GM21360 (cell line): ENCODE results near the gene SLC10A2.
"Not testable (repeated sequence)": the region's sequence is repeated elsewhere in the genome, so short reads cannot be mapped to it uniquely, and the experiment has no call there.

ENCODE experiments used
- ATAC-seq: cut with Tn5 transposase; IDR thresholded peaks from one replicate; pipeline ENCODE4 v1.9.1; 2021; ENCODE audit warnings: mild to moderate bottlenecking, moderate library complexity; ENCODE audit not compliant: unreplicated experiment

Gene SLC10A2, protein sequence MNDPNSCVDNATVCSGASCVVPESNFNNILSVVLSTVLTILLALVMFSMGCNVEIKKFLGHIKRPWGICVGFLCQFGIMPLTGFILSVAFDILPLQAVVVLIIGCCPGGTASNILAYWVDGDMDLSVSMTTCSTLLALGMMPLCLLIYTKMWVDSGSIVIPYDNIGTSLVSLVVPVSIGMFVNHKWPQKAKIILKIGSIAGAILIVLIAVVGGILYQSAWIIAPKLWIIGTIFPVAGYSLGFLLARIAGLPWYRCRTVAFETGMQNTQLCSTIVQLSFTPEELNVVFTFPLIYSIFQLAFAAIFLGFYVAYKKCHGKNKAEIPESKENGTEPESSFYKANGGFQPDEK

DNA sequence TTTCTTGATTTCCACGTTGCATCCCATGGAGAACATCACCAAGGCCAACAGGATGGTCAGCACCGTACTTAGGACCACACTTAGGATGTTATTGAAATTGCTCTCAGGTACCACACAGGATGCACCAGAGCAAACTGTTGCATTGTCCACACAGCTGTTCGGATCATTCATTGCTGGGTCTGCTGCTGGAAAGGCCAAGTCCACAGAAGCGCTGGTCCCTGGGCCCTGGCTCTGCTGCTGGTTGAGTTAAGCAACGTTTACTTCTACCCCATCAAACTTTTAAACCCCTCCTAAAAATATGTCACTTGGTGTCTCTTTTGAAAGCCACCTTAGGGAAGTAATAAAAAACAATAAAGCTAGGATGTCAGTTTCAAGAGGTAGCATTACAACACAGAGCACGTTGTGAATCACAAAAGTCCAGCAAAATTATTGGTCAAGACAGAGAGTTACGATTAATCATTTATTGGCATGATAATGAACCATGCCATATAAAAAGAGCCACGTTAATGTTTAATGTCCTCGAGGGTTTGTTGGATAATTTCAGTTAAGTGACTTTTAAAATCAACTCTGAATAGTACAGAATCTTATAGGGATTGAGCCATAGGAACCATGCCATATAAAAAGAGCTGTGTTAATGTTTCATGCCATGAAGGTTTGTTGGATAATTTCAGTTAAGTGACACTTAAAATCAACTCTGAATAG is at the start of gene SLC10A2:
TSS of gene SLC10A2 (minus strand) at position 339 of the 702 bp plus-strand sequence. CDS start at position 171, 168 bp downstream.
- ATAC-seq = no peak

DNA sequence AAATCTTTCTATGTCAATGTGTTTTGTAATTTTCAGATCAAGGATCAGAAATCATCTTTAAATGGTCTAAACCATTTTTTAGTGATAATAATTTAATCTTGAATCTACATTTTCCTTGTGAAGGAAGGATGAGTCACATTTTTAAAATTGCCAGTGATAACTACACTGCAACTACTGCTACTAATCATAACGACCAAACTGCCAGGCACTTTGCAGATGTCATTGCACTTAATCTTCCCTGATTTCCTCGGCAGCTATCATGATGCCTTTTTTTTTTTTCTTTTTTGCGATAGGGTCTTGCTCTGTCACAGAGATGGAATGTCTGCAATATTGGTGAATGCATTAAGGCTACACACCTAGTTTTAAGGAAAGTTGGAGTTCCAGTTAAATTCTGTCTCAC is 41.4 kb upstream of the SLC10A2 start:
- ATAC-seq = no peak

DNA sequence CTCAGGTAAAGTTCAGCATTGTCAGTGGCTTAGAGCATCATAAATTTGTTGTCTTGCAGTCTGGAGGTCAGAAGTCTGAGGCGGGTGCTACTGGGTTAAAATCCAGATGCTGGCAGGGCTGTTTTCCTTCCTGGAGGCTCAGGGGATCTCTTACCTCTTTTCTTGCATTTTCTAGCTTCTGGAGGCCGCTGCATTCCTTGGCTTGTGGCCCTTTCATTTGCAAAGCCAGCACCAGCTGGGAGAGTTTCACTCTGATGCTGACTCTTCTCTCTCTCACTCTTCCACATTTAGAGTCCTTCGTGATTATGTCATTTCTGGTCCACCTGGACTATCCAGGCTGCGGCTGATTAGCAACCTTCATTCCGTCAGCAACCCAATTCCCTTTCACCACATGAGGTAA is 38.1 kb upstream of the SLC10A2 start:
- ATAC-seq = no peak

DNA sequence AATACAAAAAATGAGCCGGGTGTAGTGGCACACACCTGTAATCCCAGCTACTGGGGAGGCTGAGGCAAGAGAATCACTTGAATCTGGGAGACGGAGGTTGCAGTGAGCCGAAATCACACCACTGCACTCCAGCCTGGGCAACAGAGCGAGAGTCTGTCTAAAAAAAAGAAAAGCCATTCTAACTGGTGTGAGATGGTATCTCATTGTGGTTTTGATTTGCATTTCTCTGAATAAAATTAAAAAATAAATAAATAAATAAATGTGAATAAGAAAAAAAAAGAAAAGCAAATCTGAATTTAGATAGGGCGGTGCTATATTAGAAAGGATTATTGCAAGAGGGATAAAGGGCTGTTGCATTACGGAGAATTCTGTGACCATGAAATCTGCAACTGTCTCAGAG is 37.2 kb upstream of the SLC10A2 start:
- ATAC-seq = not testable (repeated sequence)

DNA sequence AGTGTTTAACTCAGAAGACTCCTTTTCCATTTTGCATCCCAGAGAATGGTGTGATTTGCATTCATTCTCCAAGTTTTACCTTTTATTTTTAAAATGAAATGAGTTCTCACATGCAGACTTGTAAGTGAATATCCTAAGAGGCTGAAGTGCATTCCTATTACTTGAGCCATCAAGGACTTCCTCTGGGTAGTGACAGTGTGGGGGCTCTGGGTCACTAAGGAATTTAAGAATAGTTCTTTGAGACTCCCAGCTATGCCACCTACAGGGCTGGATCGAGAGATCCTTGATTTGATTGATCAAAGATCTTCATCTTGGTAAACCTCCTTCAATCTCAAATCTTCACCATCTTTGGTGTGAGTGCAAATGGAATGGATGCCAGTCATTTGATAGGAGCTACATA is 36.3 kb upstream of the SLC10A2 start:
- no peak for ATAC-seq

DNA sequence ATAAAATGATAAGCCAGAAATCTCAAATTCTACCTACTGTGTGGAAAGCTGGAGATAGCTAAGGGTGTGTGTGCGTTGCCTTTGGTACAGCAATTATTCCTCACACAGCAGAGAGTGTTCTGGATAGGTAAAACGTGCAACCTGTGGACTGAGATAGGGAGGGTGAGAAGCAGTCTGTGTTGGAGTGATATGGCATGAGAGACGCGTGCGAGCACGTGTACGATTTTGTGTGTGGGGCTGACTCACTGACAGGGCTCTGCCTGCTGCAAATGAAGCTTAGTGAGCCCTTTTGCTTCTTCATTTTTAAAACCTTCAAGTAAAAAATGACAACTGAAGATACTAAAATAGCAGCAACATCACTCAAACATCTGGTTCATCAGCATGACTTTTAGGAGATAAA is 35.7 kb upstream of the SLC10A2 start:
- ATAC-seq = no peak

DNA sequence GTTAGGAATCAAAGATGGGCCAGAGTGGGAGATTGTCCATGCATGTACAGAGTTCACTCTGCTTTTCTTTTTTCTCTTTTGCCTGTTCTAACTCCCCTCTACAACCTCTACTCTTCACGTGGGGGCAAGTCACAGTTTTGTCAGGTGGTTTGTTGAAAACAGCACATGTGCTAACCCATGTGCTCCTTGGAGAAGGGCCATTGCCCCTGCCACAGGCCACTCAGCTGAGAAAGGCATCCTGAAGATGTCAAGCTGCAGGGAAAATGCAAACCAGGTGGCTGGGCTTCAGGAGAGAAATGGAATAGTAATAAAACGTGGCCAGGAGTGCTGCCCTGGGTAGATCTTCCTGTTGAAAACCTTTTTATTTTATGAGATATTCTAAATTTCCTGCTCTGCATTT is 35.3 kb upstream of the SLC10A2 start:
- ATAC-seq = no peak

DNA sequence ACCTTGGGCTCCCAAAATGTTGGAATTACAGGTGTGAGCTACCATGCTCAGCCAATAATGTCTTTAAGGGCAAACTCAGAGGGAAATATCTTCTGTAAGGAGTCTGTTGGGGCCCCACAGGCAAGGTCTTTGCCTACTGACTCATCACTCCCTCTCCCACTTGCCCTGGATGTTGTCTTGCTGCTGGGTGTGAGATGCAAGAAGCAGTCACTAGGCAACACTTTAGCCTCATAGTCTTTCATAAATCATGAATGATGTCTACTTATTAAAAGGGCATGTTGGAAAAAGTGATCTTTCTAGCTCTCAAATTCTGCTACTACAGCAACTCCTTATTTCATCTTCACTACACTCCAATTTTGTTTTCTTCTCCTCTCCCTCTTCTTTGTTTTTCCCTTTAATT is 34.6 kb upstream of the SLC10A2 start:
- ATAC-seq = no peak

DNA sequence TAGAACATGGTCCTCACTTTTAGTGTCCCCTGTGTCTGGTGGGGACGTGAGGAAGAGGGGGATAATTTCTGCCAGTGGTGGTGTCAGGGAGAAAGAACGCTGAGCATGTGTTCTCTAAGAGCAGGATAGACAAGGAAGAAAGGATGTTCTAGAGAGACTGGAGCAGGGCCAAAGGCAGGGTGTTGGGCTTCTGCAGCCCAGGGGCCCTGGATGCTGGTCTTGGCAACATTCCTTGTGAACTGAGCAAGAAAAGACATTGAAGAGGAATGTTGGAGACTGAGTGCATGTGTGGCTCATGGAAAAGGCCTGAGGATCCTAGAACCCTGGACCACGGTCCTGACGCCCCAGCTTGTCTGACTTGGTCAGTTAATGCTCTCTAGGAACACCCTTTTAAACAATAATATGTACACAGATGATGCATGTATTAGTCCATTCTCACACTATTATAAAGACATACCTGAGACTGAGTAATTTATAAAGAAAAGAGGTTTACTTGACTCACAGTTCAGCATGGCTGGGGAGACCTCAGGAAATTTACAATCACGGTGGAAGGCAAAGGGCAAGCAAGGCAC is 33.6 kb upstream of the SLC10A2 start:
- ATAC-seq = no peak

DNA sequence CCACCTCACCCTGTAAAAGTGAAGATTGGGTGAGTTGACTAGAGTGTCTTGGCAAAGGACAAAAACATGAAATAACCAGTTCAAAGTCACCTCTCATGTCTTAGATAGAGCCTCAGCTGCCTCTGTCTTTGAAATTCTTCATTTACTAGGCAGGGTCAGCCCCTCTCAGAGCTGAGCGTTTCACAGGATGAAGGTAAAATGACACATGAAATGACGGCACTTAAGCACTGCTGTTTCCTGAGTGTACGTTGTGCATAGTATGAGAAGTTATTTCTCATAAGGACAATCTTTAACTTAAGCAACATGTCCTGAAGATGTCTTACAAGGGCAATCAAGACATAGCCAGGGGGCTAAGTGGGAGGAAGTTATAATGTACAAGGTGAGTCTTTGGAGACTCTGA is 32.3 kb upstream of the SLC10A2 start:
- ATAC-seq = no peak

DNA sequence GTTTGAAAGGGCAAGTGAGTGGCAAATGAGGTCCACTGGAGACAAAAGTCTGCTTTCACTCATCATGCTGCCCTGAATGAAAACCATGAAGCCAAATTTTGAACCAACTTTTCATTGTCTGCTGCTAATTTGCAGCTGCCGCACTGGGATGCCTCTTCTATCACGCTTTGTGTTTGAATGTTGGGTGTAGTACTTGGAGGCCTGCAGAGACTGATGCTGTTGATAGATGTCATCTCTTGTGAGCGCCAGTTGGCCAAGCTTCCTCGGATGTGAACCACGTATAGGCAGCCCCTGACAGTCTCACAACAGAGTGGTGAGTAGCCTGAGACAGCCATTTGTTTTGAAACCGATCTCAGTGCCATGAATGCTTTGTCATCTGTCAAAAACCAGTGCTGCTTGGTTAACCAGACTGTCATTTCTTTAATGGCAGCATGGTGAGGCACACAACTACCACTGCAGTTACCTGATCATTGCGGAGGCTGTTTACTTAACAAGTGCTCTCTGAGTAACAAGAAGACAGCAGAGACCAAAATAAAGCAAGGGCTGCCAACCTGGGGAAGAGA is 31.2 kb upstream of the SLC10A2 start:
- no peak for ATAC-seq

DNA sequence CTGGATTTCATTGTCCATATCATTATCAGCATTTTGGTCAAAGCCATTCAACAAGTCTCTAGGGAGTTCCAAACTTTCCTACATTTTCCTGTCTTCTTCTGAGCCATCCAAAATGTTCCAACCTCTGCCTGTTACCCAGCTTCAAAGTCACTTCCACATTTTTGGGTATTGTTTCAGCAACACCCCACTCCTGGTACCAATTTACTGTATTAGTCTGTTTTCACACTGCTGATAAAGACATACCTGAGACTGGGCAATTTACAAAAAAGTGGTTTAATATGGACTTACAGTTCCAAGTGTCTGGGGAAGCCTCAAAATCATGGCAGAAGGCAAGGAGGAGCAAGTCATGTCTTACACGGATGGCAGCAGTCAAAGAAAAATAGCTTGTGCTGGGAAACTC is 27.4 kb upstream of the SLC10A2 start:
- not testable (repeated sequence) for ATAC-seq

DNA sequence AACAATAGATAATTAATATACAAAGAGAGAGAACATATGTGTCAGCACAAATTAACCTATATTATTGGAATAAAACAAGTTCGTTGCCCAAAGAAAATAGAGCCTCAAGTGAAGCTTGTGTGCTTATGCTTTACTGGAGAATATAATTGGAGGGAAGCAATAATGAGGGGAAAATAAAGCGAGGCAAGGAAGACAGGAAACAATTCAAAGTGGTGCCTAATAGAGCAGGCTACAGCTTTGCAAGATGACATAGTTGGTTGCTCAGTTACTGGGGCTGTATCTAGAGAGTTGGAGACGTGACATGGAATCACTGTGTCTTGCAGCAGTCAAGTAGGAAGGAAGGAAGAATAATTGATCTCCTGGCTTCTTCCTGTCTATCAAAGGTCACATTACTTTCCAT is 21.1 kb upstream of the SLC10A2 start:
- no peak for ATAC-seq

DNA sequence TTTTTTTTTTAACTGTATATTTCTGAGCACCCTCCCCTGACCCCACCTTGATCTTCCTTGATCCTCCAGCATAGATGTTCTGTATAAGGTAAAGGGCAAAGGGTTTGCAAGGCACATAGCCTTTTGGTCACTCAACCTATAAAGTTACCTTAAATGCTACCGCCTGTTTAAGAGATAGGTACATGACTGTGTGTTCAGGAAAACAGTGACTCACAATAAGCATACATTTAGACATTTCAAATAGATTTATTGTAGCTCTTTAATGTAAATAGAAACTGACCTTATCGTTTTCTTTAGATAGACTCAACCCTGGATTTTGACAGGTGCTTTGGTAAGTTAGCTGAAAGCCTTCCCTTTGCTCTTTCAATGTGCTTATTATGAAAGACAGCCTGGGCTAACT is 15.2 kb upstream of the SLC10A2 start:
- no peak for ATAC-seq

DNA sequence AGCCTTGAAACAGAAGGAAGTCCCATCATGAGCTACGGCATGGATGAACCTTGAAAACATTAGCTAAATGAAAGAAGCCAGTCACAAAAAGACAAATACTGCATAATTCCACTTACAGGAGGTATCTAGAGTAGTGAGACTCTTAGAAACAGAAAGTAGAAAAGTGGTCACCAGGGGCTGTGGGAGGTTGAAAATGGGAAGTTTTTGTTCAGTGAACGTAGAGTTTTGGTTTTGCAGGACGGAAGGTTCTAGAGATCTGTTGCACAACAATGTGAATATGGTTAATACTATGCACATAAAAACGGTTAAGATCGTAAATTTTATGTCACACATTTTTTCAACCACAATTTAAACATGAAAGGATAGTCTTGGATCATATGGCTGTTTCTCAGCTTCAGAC is 11.9 kb upstream of the SLC10A2 start:
- peak; percentile 95 for ATAC-seq

DNA sequence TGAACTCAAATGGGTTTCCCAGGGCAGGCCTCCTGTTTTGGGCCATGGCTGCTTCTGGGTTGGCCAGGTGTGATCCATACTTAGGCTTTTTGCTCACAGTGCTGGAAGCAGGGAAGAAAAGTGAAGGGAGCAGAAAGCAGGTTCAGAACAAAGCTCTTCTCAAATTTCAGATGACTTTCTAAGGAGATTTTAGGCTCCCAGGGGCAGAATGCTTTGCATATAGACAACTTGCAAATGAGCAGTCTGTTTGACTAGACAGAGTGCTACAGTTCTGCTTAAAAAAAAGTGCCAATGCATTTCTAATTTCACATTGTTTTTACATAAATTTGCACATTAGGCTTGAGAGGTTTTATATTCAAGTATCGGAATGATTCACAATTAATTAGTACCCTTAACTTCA is 2.6 kb upstream of the SLC10A2 start:
- ATAC-seq = no peak

DNA sequence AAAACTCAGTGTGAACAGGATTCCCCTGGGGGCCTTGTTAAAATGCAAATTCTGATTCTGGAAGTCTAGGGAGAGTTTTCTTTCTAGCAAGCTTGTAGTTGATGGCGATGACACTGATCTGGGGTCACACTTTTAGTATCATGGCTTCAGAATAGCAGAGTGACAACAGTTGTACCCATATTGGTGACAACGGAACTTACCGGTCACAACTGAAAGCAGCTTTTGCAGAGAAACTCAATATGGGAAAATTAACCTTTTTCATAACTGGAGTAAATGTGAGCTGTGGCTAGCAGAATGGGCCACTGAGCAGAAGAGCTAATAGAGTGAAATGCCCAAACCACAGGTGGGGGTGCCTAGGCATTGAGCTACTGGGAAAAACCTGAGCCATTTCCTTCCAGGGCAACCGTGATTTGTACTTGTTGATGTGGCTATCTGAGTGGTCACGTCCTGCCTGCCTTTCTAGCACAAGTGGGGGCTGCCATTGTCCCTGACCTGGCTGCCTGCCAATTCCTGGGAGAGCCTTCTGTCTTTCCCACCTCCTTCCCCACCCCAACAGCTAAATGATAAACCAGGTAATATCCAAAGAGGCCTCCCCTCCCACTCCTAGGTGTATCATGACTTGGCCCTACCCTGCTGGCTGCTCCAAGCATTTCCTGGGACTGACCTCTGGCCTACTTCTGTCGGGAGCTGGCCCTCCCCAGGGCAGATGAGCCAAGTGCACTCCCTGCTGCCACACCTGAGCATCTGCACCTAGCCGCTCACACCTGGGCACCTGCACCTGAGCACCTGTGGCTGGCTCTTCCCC is 1.7 kb upstream of the SLC10A2 start:
- ATAC-seq = peak; percentile 69

DNA sequence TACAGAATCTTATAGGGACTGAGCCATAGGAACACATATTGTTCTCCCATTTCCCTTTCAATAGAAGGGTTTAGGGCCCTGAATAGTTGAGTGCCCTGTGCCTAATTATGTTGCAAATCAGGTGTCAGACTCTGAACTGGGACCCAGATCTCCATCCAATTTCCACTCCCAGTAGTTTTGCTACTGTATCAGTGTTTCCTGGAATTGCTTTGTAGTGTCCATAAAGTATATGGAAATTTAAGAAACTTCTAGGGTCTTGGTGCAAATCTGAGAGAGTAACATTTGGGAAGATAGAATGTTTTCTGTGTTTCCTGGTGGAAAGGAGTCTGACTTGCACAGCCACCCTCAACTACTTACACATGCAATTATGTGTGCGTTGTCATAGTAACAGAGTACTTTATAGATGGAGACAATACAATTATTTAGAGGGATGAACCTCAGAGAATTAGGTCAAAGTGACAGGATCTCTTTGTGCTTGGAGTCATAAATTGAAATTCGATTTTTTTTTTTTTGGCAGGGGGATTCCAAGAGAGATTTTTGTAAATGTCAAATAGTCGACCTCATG is 646 bp upstream of the SLC10A2 start:
- no peak for ATAC-seq

DNA sequence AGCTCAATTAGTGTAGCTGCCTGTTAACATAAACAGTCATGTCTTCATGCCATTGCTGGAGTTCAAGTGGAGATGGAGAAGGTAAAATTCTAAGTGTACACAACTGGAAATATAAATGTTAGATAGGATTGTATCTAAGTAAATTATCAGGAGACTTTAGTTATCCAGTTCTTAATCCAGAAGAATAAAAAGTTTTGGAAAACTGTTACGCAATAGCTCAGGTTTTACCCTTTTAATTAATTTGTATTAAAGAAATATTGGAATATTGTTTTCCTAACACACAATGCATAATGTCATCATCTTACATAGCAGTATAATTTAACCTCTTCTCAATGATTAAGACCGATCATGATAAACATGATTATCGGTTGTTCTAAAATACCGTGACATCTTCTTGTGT is 2.8 kb downstream of the SLC10A2 start:
- no peak for ATAC-seq

DNA sequence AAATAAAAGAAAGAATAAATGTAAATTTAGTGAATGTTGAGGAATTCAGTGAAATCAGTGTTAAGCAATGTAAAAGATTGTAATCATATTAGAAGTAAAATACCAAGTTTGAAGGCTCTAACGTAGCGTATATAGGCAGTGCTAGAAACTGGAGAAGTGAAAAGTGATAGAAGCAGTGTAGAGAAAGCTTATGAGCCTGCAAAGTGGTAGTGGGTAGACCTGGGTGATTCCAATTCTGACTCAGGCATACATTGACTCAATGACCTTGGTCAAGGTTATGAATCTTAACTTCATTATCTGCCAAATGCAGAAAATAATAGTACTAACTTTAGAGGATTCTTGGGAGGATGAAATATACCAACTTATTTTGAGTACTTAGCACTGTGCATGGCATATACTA is 4.1 kb downstream of the SLC10A2 start:
- ATAC-seq = no peak

DNA sequence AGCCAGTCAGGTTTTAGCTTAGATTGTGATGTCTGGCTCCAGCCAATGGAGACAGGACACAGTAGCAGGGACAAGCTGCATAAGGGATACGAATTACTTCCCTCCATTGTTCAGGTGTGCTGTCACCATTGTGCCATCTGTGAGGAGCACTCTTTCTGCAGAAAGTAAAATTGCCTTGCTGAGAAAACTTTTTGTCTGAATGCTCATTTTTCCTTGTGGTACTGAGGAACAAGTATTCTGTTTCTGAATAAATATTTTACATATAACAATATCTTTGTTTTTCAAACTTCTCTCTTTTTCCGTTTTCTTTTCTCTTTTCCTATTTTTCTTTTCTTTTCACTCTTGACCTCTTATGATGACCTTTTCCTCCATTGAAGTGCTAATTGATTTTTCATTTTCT is 10.2 kb downstream of the SLC10A2 start:
- ATAC-seq = no peak
